ENCODE results near the gene ZNF862.

The ZNF862 gene

DNA sequence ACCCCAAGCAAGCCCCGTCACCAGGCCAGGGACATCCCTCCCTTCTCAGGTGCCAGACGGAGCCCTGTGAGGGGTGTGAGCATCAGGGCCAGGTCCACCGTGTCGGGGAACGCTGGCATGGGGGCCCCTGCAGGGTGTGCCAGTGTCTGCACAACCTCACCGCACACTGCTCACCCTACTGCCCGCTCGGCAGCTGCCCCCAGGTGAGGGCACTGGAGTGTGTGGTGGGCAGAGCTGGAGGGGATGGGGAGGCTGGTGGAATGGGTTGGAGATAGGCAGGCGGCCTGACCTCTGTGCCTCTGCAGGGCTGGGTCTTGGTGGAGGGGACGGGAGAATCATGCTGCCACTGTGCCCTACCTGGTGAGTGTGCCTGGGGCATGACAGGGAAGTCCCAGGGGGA is 44.9 kb upstream of the ZNF862 start:
- no peak overlapping the region for H3K4me3 ChIP-seq (ENCODE audit: low read length)
- DNase-seq (ENCODE audit: low read depth), result no peak
- TF ChIP-seq CTCF (conservative IDR thresholded peaks at IDR 0.05; ENCODE audit: low read length), result no peak

GRCh38 chr7:149794661-149795060 is 43.5 kb upstream of the ZNF862 start:
- H3K4me3 ChIP-seq (ENCODE audit: low read length), result no peak overlapping the region
- no peak for TF ChIP-seq CTCF (conservative IDR thresholded peaks at IDR 0.05; ENCODE audit: low read length)
- DNase-seq (ENCODE audit: low read depth), result no peak

DNA sequence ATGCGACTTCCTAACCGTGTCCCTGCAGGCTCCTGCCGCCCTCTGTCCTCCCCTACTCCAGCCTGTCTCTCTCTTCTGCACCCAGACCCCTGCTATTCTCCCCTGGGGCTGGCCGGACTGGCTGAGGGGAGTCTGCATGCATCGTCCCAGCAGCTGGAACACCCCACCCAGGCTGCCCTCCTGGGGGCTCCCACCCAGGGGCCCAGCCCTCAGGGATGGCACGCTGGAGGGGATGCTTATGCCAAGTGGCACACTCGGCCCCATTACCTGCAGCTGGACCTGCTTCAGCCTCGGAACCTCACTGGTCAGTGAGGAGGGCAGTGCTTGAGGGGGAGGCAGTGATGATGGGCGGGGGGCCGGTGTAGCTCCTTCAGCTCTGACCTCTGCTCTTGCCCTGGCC is 43.0 kb upstream of the ZNF862 start:
- H3K4me3 ChIP-seq (ENCODE audit: low read length), result no peak overlapping the region
- no peak for TF ChIP-seq CTCF (conservative IDR thresholded peaks at IDR 0.05; ENCODE audit: low read length)
- DNase-seq (ENCODE audit: low read depth), result no peak

DNA sequence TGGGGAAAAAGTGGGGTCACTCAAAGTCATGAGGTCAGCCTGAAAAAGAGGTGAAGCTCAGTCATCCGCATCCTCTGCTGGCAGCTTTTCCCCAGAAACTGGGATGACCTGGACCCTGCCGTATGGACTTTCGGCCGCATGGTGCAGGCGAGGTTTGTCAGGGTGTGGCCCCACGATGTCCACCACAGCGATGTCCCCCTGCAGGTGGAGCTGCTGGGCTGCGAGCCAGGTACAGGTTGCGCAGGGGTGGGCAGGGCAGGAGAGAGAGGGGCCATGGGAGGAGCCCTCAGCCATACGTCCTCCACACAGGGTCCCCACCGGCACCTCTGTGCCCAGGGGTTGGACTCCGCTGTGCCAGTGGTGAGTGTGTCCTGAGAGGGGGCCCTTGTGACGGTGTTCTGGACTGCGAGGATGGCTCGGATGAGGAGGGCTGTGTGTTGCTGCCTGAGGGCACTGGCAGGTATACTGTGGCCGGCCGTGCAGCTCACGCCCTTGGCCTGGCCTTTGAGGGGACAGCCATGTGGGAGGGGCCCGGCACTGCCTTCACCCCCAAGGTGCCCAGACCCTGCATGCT is 41.8 kb upstream of the ZNF862 start:
- TF ChIP-seq CTCF (conservative IDR thresholded peaks at IDR 0.05; ENCODE audit: low read length), result no peak
- no peak for DNase-seq (ENCODE audit: low read depth)
- H3K4me3 ChIP-seq (ENCODE audit: low read length), result no peak overlapping the region

DNA sequence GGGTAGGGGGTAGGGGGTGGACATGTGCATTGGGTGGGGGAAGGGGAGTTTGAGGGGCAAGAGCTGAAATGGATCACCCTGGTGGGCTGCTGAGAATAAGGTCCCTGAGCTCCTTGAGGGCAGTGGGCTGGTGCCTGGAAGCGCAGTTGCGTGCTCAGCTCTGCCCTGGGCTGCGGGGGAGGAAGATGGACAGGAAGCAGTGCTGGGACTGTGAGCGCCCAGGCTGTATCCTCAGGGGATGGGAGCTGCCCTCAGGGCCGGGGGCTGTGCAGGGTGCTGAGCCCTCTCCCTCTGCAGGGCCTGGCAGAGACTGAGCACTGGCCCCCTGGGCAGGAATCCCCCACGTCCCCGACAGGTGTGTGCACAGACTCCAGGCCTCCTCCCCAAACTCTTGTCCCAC is 40.4 kb upstream of the ZNF862 start:
- no peak for TF ChIP-seq CTCF (conservative IDR thresholded peaks at IDR 0.05; ENCODE audit: low read length)
- no peak for DNase-seq (ENCODE audit: low read depth)
- H3K4me3 ChIP-seq (ENCODE audit: low read length), result no peak overlapping the region

GRCh38 chr7:149799397-149800168 is 38.6 kb upstream of the ZNF862 start:
- no peak for DNase-seq (ENCODE audit: low read depth)
- no peak for TF ChIP-seq CTCF (conservative IDR thresholded peaks at IDR 0.05; ENCODE audit: low read length)

GRCh38 chr7:149800169-149800555 is 38.0 kb upstream of the ZNF862 start:
- no peak for DNase-seq (ENCODE audit: low read depth)
- no peak overlapping the region for H3K4me3 ChIP-seq (ENCODE audit: low read length)
- no peak for TF ChIP-seq CTCF (conservative IDR thresholded peaks at IDR 0.05; ENCODE audit: low read length)

More at GRCh38 chr7:149799397-149800168, 38.6 kb upstream of the ZNF862 start:
- H3K4me3 ChIP-seq (ENCODE audit: low read length), result no peak overlapping the region

Measured in AG10803 (cell line).